DMS153 treated with DMSO at 0.1 percent for 48 hours (cell line): ENCODE data around the gene KIAA2012.

Experiments used
- DNase-seq: peaks from one replicate; lab custom pipeline; 2025; ENCODE audit not compliant: unreplicated experiment; lab: John Stamatoyannopoulos, UW

KIAA2012 gene

GRCh38 chr2:202079310-202079709, 6.3 kb downstream of the KIAA2012 start:
- DNase-seq = no peak

GRCh38 chr2:202084265-202084664, 11.2 kb downstream of the KIAA2012 start:
- DNase-seq = peak; percentile 25

- no peak for DNase-seq
Observed at GRCh38 chr2:202088777-202089176, 15.7 kb downstream of the KIAA2012 start.

- no peak for DNase-seq
Observed at GRCh38 chr2:202090530-202090929, 17.5 kb downstream of the KIAA2012 start.

- no peak for DNase-seq
Observed at GRCh38 chr2:202091476-202091875, 18.4 kb downstream of the KIAA2012 start.

GRCh38 chr2:202094426-202094986, 21.5 kb downstream of the KIAA2012 start:
- no peak for DNase-seq

GRCh38 chr2:202095235-202095634, 22.2 kb downstream of the KIAA2012 start:
- DNase-seq = no peak

GRCh38 chr2:202096736-202097135, 23.7 kb downstream of the KIAA2012 start:
- no peak for DNase-seq

GRCh38 chr2:202098291-202098690, 25.2 kb downstream of the KIAA2012 start:
- no peak for DNase-seq

- DNase-seq = no peak
Observed at GRCh38 chr2:202099515-202099914, 26.5 kb downstream of the KIAA2012 start.

- DNase-seq = no peak
Observed at GRCh38 chr2:202100176-202100575, 27.1 kb downstream of the KIAA2012 start.

GRCh38 chr2:202101026-202101579, 28.0 kb downstream of the KIAA2012 start:
- DNase-seq = no peak

GRCh38 chr2:202102425-202103000, 29.5 kb downstream of the KIAA2012 start:
- no peak for DNase-seq

GRCh38 chr2:202104286-202104870, 31.3 kb downstream of the KIAA2012 start:
- DNase-seq = no peak

GRCh38 chr2:202105025-202105424, 32.0 kb downstream of the KIAA2012 start:
- DNase-seq = no peak

GRCh38 chr2:202108345-202108744, 35.3 kb downstream of the KIAA2012 start:
- DNase-seq = no peak

- DNase-seq = no peak
Observed at GRCh38 chr2:202109139-202109736, 36.2 kb downstream of the KIAA2012 start.

GRCh38 chr2:202109737-202110184, 36.7 kb downstream of the KIAA2012 start:
- DNase-seq = no peak

GRCh38 chr2:202110491-202110890, 37.4 kb downstream of the KIAA2012 start:
- DNase-seq = no peak

- no peak for DNase-seq
Observed at GRCh38 chr2:202112041-202112440, 39.0 kb downstream of the KIAA2012 start.

- DNase-seq = peak; percentile 23
Observed at GRCh38 chr2:202113571-202114142, 40.6 kb downstream of the KIAA2012 start.

GRCh38 chr2:202114291-202114690, 41.2 kb downstream of the KIAA2012 start:
- DNase-seq = no peak
